Endometrial microvascular endothelial cells (primary cell): ENCODE data around the gene ARHGEF5. TPM values are rescaled to one million over a fixed set of nuclear protein-coding genes. Genes with fewer than 3 reads are reported as not detected.
"Not testable (repeated sequence)": the region's sequence is repeated elsewhere in the genome, so short reads cannot be mapped to it uniquely, and the experiment has no call there.

Experiments used
- in situ Hi-C: cut with HindIII; loops from 2 replicates; pipeline ENCODE4 v1.10.0; 2017; ENCODE audit warnings: low sequenced_read_pairs, low pct_unique_long_range_greater_than_20kb; ENCODE audit errors: inconsistent ontology term
- total RNA-seq: library from RNA; depleted of rRNA; stranded (reverse); fragments of >200 nt; gene quantifications from one replicate; pipeline ENCODE4 v1.2.3, GENCODE V29; 2015; ENCODE audit errors: inconsistent ontology term

ARHGEF5 gene
- total RNA-seq, 1 donor from 2014 or later = 3.5 TPM

- in situ Hi-C loops = no loop called here
Measured at GRCh38 chr7:144414815-144415214, 59.6 kb downstream of the ARHGEF5 start.

GRCh38 chr7:144415858-144416257 lies 60.7 kb downstream of the ARHGEF5 start:
- in situ Hi-C loops = no loop called here

GRCh38 chr7:144416341-144416740 lies 61.1 kb downstream of the ARHGEF5 start:
- in situ Hi-C loops = no loop called here

GRCh38 chr7:144418931-144419330 lies 63.7 kb downstream of the ARHGEF5 start:
- in situ Hi-C loops = not testable (repeated sequence)

- in situ Hi-C loops = not testable (repeated sequence)
Measured at GRCh38 chr7:144427539-144427938, 72.3 kb downstream of the ARHGEF5 start.

- in situ Hi-C loops = no loop called here
Measured at GRCh38 chr7:144428431-144428830, 73.2 kb downstream of the ARHGEF5 start.

Other genes with a start within 250 kb of the ARHGEF5 start
- not detected for gene OR2A2, start 245.8 kb upstream of the ARHGEF5 start, total RNA-seq
- gene OR2A14, start 232.2 kb upstream of the ARHGEF5 start, total RNA-seq = not detected
- 0.19 TPM for gene CTAGE4, start 171.9 kb upstream of the ARHGEF5 start, total RNA-seq
- gene ARHGEF35, start 159.6 kb upstream of the ARHGEF5 start, total RNA-seq = not detected
- not detected for gene OR2A42, start 115.8 kb upstream of the ARHGEF5 start, total RNA-seq
- 0.09 TPM for gene OR2A7, start 90.6 kb upstream of the ARHGEF5 start, total RNA-seq
- 0.19 TPM for gene CTAGE8, start 86.1 kb upstream of the ARHGEF5 start, total RNA-seq
- not detected for gene OR2A1, start 43.0 kb upstream of the ARHGEF5 start, total RNA-seq
- not detected for gene NOBOX, start 48.3 kb downstream of the ARHGEF5 start, total RNA-seq